ENCODE data around the gene UBAC2. TPM values are rescaled to one million over a fixed set of nuclear protein-coding genes. Genes with fewer than 3 reads are reported as not detected.

The UBAC2 gene
- total and polyA plus RNA-seq, 2 of the 8 experiments (the other 6 are each of a cell fraction or from before 2014, with no cell fraction given): 75.9 to 76.9 TPM

- Histone ChIP-seq H4K8ac (ENCODE audit: extremely low read depth, insufficient read depth, low read length) (no peak overlapping the region), H2BK120ac (replicated peaks; ENCODE audit: low read depth, low read length) (no peak overlapping the region), H3K27ac (ENCODE audit: low read depth, low read length) (no peak overlapping the region), H2BK15ac (ENCODE audit: low read length) (no peak overlapping the region), H3K79me1 (ENCODE audit: low read depth, low read length) (no peaks in the 10 kb centered on the region; the same call in 1 of the 2 replicates), H3K23ac (ENCODE audit: insufficient read length) (no peak overlapping the region), H2BK5ac (ENCODE audit: low read depth, low read length) (no peak overlapping the region), H3K4me2 (ENCODE audit: insufficient read depth in 1 of 2, low read depth in 2 of 2, low read length in 2 of 2) (no peak overlapping the region), H3K56ac (replicated peaks; ENCODE audit: insufficient read length, low read depth, low read length) (no peak overlapping the region), H3K4me3 (ENCODE audit: extremely low read depth in 1 of 4, insufficient read depth in 2 of 4, low read depth in 3 of 4, low read length in 4 of 4) (no peak overlapping the region), H3K9ac (replicated peaks in 1 of 4; ENCODE audit: extremely low read depth in 1 of 4, low read depth in 3 of 4, low read length in 3 of 4) (no peak overlapping the region), H3K9me3 (ENCODE audit: insufficient read depth in 2 of 2, low read depth in 1 of 2, low read length in 1 of 2) (no peaks in the 10 kb centered on the region), H3K79me2 (ENCODE audit: control insufficient read depth in 1 of 2, insufficient read depth in 2 of 2, low read length in 2 of 2) (no peaks in the 10 kb centered on the region), H3K36me3 (ENCODE audit: control insufficient read depth in 2 of 4, insufficient read depth in 4 of 4, low read length in 3 of 4) (peaks cover 4 to 24% (median 11%) of the 10 kb centered on the region in 4 experiments; a peak in 7 of 8 replicates), H4K5ac (ENCODE audit: insufficient read length, low read depth, low read length) (no peak overlapping the region), H2BK20ac (ENCODE audit: low read length) (no peak overlapping the region), H4K91ac (replicated peaks; ENCODE audit: insufficient read length, low read length) (no peak overlapping the region), H3K4ac (replicated peaks; ENCODE audit: insufficient read length, low read depth, low read length) (no peak overlapping the region), H3K18ac (ENCODE audit: extremely low read depth, low read length) (no peak overlapping the region), H2AK5ac (ENCODE audit: low read depth, low read length) (no peak overlapping the region), H2AFZ (ENCODE audit: low read length) (no peak overlapping the region), H3K23me2 (ENCODE audit: low read depth, low read length) (no peaks in the 10 kb centered on the region), H2BK12ac (ENCODE audit: low read depth, low read length) (no peak overlapping the region), H3K27me3 (replicated peaks in 1 of 4; ENCODE audit: control insufficient read depth in 3 of 4, extremely low read depth in 1 of 4, insufficient read depth in 3 of 4, low read length in 3 of 4) (no peaks in the 10 kb centered on the region), H3K4me1 (replicated peaks in 1 of 4; ENCODE audit: control insufficient read depth in 3 of 4, insufficient read depth in 4 of 4, low read length in 3 of 4) (no peaks in the 10 kb centered on the region), H3K14ac (ENCODE audit: insufficient read length) (no peak overlapping the region), H4K20me1 (replicated peaks in 1 of 2; ENCODE audit: control insufficient read depth in 1 of 2, insufficient read depth in 2 of 2, low read length in 2 of 2) (peaks cover 0 to 6% of the 10 kb centered on the region in 2 experiments)
- no peak for FAIRE-seq
- TF ChIP-seq GABPA (IDR thresholded peaks at IDR 0.05; ENCODE audit: borderline replicate concordance, insufficient read depth, low read length) (no peak), SAP30 (IDR thresholded peaks at IDR 0.05; ENCODE audit: insufficient read depth, insufficient replicate concordance, low read length) (no peak), GTF2F1 (IDR thresholded peaks at IDR 0.05; ENCODE audit: borderline replicate concordance, low read depth, low read length) (no peak), KDM4A (IDR thresholded peaks at IDR 0.05; ENCODE audit: low read depth, low read length, severe bottlenecking) (no peak), JUND (IDR thresholded peaks at IDR 0.05; ENCODE audit: low read length) (no peak), FOSL1 (IDR thresholded peaks at IDR 0.05; ENCODE audit: insufficient read depth, low read depth, low read length) (no peak)
- CTCF ChIA-PET (ENCODE audit: partially characterized antibody): interaction anchor here (1.7 kb wide), 1 partner anchor 42 kb away, joined by 6 read pairs; no protein-coding TSS in a partner anchor
- DNase-seq (ENCODE audit: low read depth in 1 of 2, low spot score in 2 of 2): peak in 1 of 2 experiments; percentile 28
- POLR2A ChIA-PET (ENCODE audit: partially characterized antibody): no interaction called here
- WGBS, 2 experiments (ENCODE audit: extremely low coverage in 1 of 2, insufficient coverage in 1 of 2, insufficient read length in 1 of 2, insufficient replicate concordance in 2 of 2, low coverage in 1 of 2, low lambda C conversion rate in 2 of 2, missing lambda C conversion rate in 1 of 2): 75% methylated on average over 4 of the region's 5 CpGs; no CpG with 5 or more reads in 1 of the 2 experiments
Observed at GRCh38 chr13:99345345-99345744, 144.7 kb downstream of the UBAC2 start.
